ENCODE measurements around the gene OR2T3.

DNA sequence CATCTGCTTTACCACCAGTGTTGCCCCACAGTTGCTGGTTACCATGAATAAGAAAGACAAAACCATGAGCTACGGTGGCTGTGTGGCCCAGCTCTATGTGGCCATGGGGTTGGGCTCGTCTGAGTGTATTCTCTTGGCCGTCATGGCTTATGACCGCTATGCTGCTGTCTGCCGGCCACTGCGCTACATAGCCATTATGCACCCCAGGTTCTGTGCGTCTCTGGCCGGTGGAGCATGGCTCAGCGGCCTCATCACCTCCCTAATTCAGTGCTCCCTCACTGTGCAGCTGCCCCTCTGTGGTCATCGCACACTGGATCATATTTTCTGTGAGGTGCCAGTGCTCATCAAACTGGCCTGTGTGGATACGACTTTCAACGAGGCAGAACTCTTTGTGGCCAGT, 48.7 kb downstream of the OR2T3 start:
- TF ChIP-seq, protein P1, sequence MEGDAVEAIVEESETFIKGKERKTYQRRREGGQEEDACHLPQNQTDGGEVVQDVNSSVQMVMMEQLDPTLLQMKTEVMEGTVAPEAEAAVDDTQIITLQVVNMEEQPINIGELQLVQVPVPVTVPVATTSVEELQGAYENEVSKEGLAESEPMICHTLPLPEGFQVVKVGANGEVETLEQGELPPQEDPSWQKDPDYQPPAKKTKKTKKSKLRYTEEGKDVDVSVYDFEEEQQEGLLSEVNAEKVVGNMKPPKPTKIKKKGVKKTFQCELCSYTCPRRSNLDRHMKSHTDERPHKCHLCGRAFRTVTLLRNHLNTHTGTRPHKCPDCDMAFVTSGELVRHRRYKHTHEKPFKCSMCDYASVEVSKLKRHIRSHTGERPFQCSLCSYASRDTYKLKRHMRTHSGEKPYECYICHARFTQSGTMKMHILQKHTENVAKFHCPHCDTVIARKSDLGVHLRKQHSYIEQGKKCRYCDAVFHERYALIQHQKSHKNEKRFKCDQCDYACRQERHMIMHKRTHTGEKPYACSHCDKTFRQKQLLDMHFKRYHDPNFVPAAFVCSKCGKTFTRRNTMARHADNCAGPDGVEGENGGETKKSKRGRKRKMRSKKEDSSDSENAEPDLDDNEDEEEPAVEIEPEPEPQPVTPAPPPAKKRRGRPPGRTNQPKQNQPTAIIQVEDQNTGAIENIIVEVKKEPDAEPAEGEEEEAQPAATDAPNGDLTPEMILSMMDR (IDR thresholded peaks at IDR 0.05): no peak
- no peak for TF ChIP-seq POLR2A (IDR thresholded peaks at IDR 0.05)

Measured in body of pancreas (tissue), 4 donors.